K562 (cell line): ENCODE measurements around the gene USP15. TPM values are rescaled to one million over a fixed set of nuclear protein-coding genes. Genes with fewer than 3 reads are reported as not detected.

ENCODE experiments used
- ATAC-seq: fragments of 200-7000 bp; cut with Tn5 transposase; 3 replicates; pipeline ENCODE4 v1.9.1; 2020; ENCODE audit warnings: moderate library complexity
- BruUV-seq: library from RNA; stranded (reverse); fragments of 400-500 nt; replicated peaks from 2 replicates; lab custom pipeline; 2021; lab: Mats Ljungman, UMichigan
- CTCF ChIA-PET: fragments of 300-600 bp; formaldehyde crosslinking; extraction: SDS; loops from one replicate; lab custom pipeline; 2021; ENCODE audit warnings: low intra/inter-chr PET ratio; lab: Yijun Ruan, JAX
- POLR2A ChIA-PET: fragments of 300-600, 350-650 bp; sonication (Branson Sonifier 250); formaldehyde crosslinking; extraction: SDS; loops from one replicate; lab custom pipeline; 2021; ENCODE audit warnings: antibody characterized with exemption, inconsistent platforms; lab: Yijun Ruan, JAX
- DNase-seq, 4 experiments: peaks; one replicate each; pipeline versions ENCODE4 v3.0.0 to v3.0.0-alpha.2; 2011 to 2018; ENCODE audit warnings: low spot score in 3 of 4, mixed read lengths in 3 of 4; ENCODE audit errors: extremely low read depth in 1 of 4
- FAIRE-seq: peaks from 2 replicates; lab custom pipeline; 2011; peaks lifted over from hg19 to GRCh38; lab: Jason Lieb, UNC
- H2AFZ ChIP-seq: 2 replicates; pipeline ENCODE4 v1.6.0; 2011; ENCODE audit warnings: low read depth, low read length, control low read depth, inconsistent platforms
- H3K27ac ChIP-seq: fragments of 200-600 bp; 3 replicates; pipeline ENCODE4 v1.8.0; 2011; ENCODE audit warnings: low read depth, mild to moderate bottlenecking, control low read depth, inconsistent platforms, low read length, moderate library complexity, mixed read lengths; ENCODE audit errors: extremely low read depth
- H3K27me3 ChIP-seq, 2 experiments: fragments of 300-600 bp in 1 of 2; 2 replicates in 1 of 2; 3 replicates in 1 of 2; pipeline versions ENCODE4 v1.6.0 to v1.8.0; 2011; ENCODE audit warnings: inconsistent platforms in 2 of 2, low read length in 2 of 2, mild to moderate bottlenecking in 1 of 2, mixed read lengths in 1 of 2, moderate library complexity in 1 of 2; ENCODE audit not compliant: control insufficient read depth in 2 of 2, insufficient read depth in 2 of 2
- H3K36me3 ChIP-seq: fragments of 300-600 bp; 3 replicates; pipeline ENCODE4 v1.8.0; 2011; ENCODE audit warnings: mild to moderate bottlenecking, low read length, inconsistent platforms; ENCODE audit not compliant: control insufficient read depth, insufficient read depth
- H3K4me1 ChIP-seq, 2 experiments: fragments of 200-600 bp in 1 of 2; replicated peaks in 1 of 2; 2 replicates in 1 of 2; 3 replicates in 1 of 2; pipeline versions ENCODE4 v1.5.1 to v1.8.0; 2011; ENCODE audit warnings: inconsistent platforms in 2 of 2, low read length in 2 of 2, mild to moderate bottlenecking in 1 of 2, mixed read lengths in 1 of 2, moderate library complexity in 1 of 2; ENCODE audit not compliant: control insufficient read depth in 2 of 2, insufficient read depth in 2 of 2
- H3K4me2 ChIP-seq: 2 replicates; pipeline ENCODE4 v1.6.1; 2011; ENCODE audit warnings: low read length, control low read depth, inconsistent platforms, mixed read lengths; ENCODE audit not compliant: insufficient read depth
- H3K4me3 ChIP-seq: fragments of 200-600 bp; sonication (generic), shearing (Covaris generic); 2 replicates; pipeline ENCODE4 v1.5.1; 2016; ENCODE audit warnings: control low read depth, inconsistent platforms
- H3K79me2 ChIP-seq: fragments of 200-600 bp; 3 replicates; pipeline ENCODE4 v1.8.0; 2011; ENCODE audit warnings: low read length, inconsistent platforms; ENCODE audit not compliant: control insufficient read depth, insufficient read depth
- H3K9ac ChIP-seq, 2 experiments: 2 replicates each; pipeline versions ENCODE4 v1.6.0 to v1.6.1; 2011; ENCODE audit warnings: low read depth in 2 of 2, low read length in 2 of 2, control low read depth in 1 of 2, inconsistent platforms in 1 of 2, mild to moderate bottlenecking in 1 of 2, mixed read lengths in 1 of 2; ENCODE audit not compliant: insufficient read depth in 1 of 2
- H3K9me1 ChIP-seq: one replicate; pipeline ENCODE4 v1.6.0; 2011; ENCODE audit warnings: inconsistent platforms, mild to moderate bottlenecking, low read length, moderate library complexity; ENCODE audit not compliant: control insufficient read depth, insufficient read depth
- H3K9me3 ChIP-seq: replicated peaks from 2 replicates; pipeline ENCODE4 v1.5.1; 2011; ENCODE audit warnings: low read depth, low read length, inconsistent platforms; ENCODE audit not compliant: control insufficient read depth, insufficient read depth
- H4K20me1 ChIP-seq: replicated peaks from 2 replicates; pipeline ENCODE4 v1.6.1; 2011; ENCODE audit warnings: low read length, inconsistent platforms, mixed read lengths; ENCODE audit not compliant: control insufficient read depth, insufficient read depth
- KDM1A ChIP-seq, 2 experiments: fragments of 450-650 bp; IDR thresholded peaks; 2 replicates each; pipeline ENCODE4 v1.6.1; 2016; ENCODE audit warnings: mild to moderate bottlenecking in 2 of 2
- KDM4B ChIP-seq, 2 experiments: fragments of 450-650 bp in 1 of 2; sonication (generic) in 1 of 2; IDR thresholded peaks; 2 replicates each; pipeline ENCODE4 v1.6.1; 2016 to 2017; ENCODE audit warnings: borderline replicate concordance in 2 of 2, antibody characterized with exemption in 1 of 2, low read depth in 1 of 2, mild to moderate bottlenecking in 1 of 2
- PHTF2 ChIP-seq: fragments of 250-450 bp; sonication (Bioruptor Pico); IDR thresholded peaks from 2 replicates; pipeline ENCODE4 v1.5.0; 2021; ENCODE audit warnings: mild to moderate bottlenecking
- POLR3A ChIP-seq: IDR thresholded peaks from 2 replicates; pipeline ENCODE4 v1.6.1; 2011; ENCODE audit warnings: borderline replicate concordance, mild to moderate bottlenecking, moderate library complexity; ENCODE audit not compliant: insufficient read length, insufficient read depth; ENCODE audit errors: extremely low read depth
- THAP12 ChIP-seq: fragments of 250-450 bp; sonication (Bioruptor Pico); IDR thresholded peaks from 2 replicates; pipeline ENCODE4 v1.9.0; 2021; ENCODE audit warnings: mild to moderate bottlenecking, inconsistent platforms
- YY1 ChIP-seq, 3 experiments: IDR thresholded peaks; 2 replicates each; pipeline ENCODE4 v1.6.1; 2011; ENCODE audit warnings: low read length in 2 of 3, mild to moderate bottlenecking in 2 of 3, moderate library complexity in 2 of 3, borderline replicate concordance in 1 of 3, control low read depth in 1 of 3, low read depth in 1 of 3; ENCODE audit not compliant: insufficient read depth in 3 of 3, insufficient replicate concordance in 2 of 3, control insufficient read depth in 1 of 3, insufficient read length in 1 of 3; ENCODE audit errors: extremely low read depth in 1 of 3
- ZBTB1 ChIP-seq: sonication (generic); formaldehyde crosslinking; IDR thresholded peaks from 2 replicates; pipeline ENCODE4 v1.8.1; 2023; ENCODE audit warnings: missing genetic modification reagents, low read depth, mild to moderate bottlenecking, borderline replicate concordance
- ZEB2 ChIP-seq: fragments of 450-650 bp; IDR thresholded peaks from 2 replicates; pipeline ENCODE4 v1.6.1; 2016
- ZNF644 ChIP-seq: fragments of 200-800 bp; sonication (Bioruptor generic); IDR thresholded peaks from 2 replicates; pipeline ENCODE4 v1.6.1; 2016; ENCODE audit warnings: low read depth, missing genetic modification characterization, missing compliant biosample characterization
- ZSCAN32 ChIP-seq: fragments of 450-650 bp; formaldehyde crosslinking; IDR thresholded peaks from 2 replicates; pipeline ENCODE4 v1.4.0; 2020; ENCODE audit warnings: mild to moderate bottlenecking, moderate library complexity
- WGBS: fragments of 100-300 bp; shearing (Covaris generic); methylation state at CpG from one replicate; pipeline ENCODE4 v1.1.6; 2016; ENCODE audit warnings: low coverage, mixed read lengths; ENCODE audit not compliant: insufficient coverage; ENCODE audit errors: missing lambda C conversion rate; 5-methylcytosine and 5-hydroxymethylcytosine counted together
- in situ Hi-C: fragments of 300-500 bp; cut with MboI; formaldehyde crosslinking; loops from 4 replicates; pipeline ENCODE4 v1.15.0; 2018; ENCODE audit warnings: inconsistent platforms, mixed read lengths
- intact Hi-C: fragments of 100-400 bp; cut with micrococcal nuclease; formaldehyde crosslinking; loops from 2 replicates; pipeline ENCODE4 v1.14.2; 2022
- polyA plus RNA-seq, 8 experiments: library from polyadenylated mRNA; depleted of rRNA in 4 of 8; stranded (reverse) in 5 of 8; unstranded in 3 of 8; fragments of >200 nt; fragmentation: Nextera tagmentation in 2 of 8; fragmentation: Illumina TruSeq in 1 of 8; extraction: Ambion mirVana in 2 of 8; extraction: Trizol in 1 of 8; gene quantifications; 2 replicates each; pipeline versions ENCODE4 v1.2.1 to v1.2.3, GENCODE V29; 2011 to 2014; ENCODE audit warnings: inconsistent platforms in 1 of 8, missing spikeins in 1 of 8
- total RNA-seq, 7 experiments: library from RNA; depleted of rRNA in 6 of 7; stranded (reverse); fragments of >200 nt in 6 of 7; fragmentation: Illumina TruSeq in 2 of 7; extraction: Trizol in 2 of 7; gene quantifications; 2 replicates each; pipeline versions ENCODE4 v1.2.1 to v1.2.3, GENCODE V29; 2011 to 2021; ENCODE audit warnings: low replicate concordance in 1 of 7
- TF ChIP-seq, protein P1 (sequence below), 3 experiments: fragments of 200-800 bp in 1 of 3; fragments of 250-450 bp in 1 of 3; fragments of 450-650 bp in 1 of 3; sonication (Bioruptor Pico) in 1 of 3; sonication (Bioruptor generic) in 1 of 3; formaldehyde crosslinking in 1 of 3; IDR thresholded peaks; 2 replicates each; pipeline versions ENCODE4 v1.6.1 to v1.8.0; 2016 to 2022; ENCODE audit warnings: mild to moderate bottlenecking in 2 of 3, missing genetic modification characterization in 2 of 3, missing compliant biosample characterization in 1 of 3, moderate library complexity in 1 of 3
- TF ChIP-seq, protein P2 (sequence below), 3 experiments: IDR thresholded peaks in 2 of 3; conservative IDR thresholded peaks in 1 of 3; 2 replicates each; pipeline ENCODE4 v1.5.1; 2011 to 2012; ENCODE audit warnings: low read length in 3 of 3, mild to moderate bottlenecking in 3 of 3, control low read depth in 2 of 3, improper control_type of control experiment in 1 of 3, inconsistent platforms in 1 of 3, low read depth in 1 of 3, mixed read lengths in 1 of 3, moderate library complexity in 1 of 3; ENCODE audit not compliant: insufficient read depth in 2 of 3

Gene USP15
- total and polyA plus RNA-seq, 9 of the 15 experiments (the other 6 are each of a cell fraction or from before 2014, with no cell fraction given) = 140 to 272 (median 182) TPM

GRCh38 chr12:62259631-62259992 is 592 bp upstream of the USP15 start:
- CTCF ChIA-PET = no interaction called here
- intact Hi-C loops = no loop called here
- peak; percentile 62 for FAIRE-seq
- TF ChIP-seq, protein P1, sequence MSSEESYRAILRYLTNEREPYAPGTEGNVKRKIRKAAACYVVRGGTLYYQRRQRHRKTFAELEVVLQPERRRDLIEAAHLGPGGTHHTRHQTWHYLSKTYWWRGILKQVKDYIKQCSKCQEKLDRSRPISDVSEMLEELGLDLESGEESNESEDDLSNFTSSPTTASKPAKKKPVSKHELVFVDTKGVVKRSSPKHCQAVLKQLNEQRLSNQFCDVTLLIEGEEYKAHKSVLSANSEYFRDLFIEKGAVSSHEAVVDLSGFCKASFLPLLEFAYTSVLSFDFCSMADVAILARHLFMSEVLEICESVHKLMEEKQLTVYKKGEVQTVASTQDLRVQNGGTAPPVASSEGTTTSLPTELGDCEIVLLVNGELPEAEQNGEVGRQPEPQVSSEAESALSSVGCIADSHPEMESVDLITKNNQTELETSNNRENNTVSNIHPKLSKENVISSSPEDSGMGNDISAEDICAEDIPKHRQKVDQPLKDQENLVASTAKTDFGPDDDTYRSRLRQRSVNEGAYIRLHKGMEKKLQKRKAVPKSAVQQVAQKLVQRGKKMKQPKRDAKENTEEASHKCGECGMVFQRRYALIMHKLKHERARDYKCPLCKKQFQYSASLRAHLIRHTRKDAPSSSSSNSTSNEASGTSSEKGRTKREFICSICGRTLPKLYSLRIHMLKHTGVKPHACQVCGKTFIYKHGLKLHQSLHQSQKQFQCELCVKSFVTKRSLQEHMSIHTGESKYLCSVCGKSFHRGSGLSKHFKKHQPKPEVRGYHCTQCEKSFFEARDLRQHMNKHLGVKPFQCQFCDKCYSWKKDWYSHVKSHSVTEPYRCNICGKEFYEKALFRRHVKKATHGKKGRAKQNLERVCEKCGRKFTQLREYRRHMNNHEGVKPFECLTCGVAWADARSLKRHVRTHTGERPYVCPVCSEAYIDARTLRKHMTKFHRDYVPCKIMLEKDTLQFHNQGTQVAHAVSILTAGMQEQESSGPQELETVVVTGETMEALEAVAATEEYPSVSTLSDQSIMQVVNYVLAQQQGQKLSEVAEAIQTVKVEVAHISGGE (CRISPR knock-in tag; IDR thresholded peaks at IDR 0.05) = 0 out of 6 replicates have a peak, but pooled peaks of 1 of the 3 experiments have one; percentile 11
- TF ChIP-seq, protein P2, sequence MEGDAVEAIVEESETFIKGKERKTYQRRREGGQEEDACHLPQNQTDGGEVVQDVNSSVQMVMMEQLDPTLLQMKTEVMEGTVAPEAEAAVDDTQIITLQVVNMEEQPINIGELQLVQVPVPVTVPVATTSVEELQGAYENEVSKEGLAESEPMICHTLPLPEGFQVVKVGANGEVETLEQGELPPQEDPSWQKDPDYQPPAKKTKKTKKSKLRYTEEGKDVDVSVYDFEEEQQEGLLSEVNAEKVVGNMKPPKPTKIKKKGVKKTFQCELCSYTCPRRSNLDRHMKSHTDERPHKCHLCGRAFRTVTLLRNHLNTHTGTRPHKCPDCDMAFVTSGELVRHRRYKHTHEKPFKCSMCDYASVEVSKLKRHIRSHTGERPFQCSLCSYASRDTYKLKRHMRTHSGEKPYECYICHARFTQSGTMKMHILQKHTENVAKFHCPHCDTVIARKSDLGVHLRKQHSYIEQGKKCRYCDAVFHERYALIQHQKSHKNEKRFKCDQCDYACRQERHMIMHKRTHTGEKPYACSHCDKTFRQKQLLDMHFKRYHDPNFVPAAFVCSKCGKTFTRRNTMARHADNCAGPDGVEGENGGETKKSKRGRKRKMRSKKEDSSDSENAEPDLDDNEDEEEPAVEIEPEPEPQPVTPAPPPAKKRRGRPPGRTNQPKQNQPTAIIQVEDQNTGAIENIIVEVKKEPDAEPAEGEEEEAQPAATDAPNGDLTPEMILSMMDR (IDR thresholded peaks at IDR 0.05 in 2 of 3, conservative IDR thresholded peaks at IDR 0.05 in 1 of 3; ENCODE audit: insufficient read depth in 2 of 3, low read depth in 1 of 3, low read length in 3 of 3) = no peak
- TF ChIP-seq ZNF644 (0 out of 2 replicates have a peak, but pooled peaks have one; percentile 44), PHTF2 (CRISPR knock-in tag) (0 out of 2 replicates have a peak, but pooled peaks have one; percentile 60), POLR3A (no peak), YY1 (IDR thresholded peaks at IDR 0.05; ENCODE audit: borderline replicate concordance in 1 of 3, control insufficient read depth in 1 of 3, extremely low read depth in 1 of 3, insufficient read depth in 3 of 3, insufficient read length in 1 of 3, insufficient replicate concordance in 2 of 3, low read depth in 1 of 3, low read length in 2 of 3) (no peak), KDM4B (IDR thresholded peaks at IDR 0.05; ENCODE audit: borderline replicate concordance in 2 of 2, low read depth in 1 of 2) (0 out of 4 replicates have a peak, but pooled peaks of 1 of the 2 experiments have one; percentile 14), THAP12 (CRISPR knock-in tag) (no peak), KDM1A (IDR thresholded peaks at IDR 0.05) (no peak), ZEB2 (no peak), ZBTB1 (CRISPR knock-in tag) (no peak), ZSCAN32 (CRISPR knock-in tag) (no peak)

More at GRCh38 chr12:62259631-62259992, 592 bp upstream of the USP15 start:
- in situ Hi-C loops = no loop called here
- Histone ChIP-seq H3K27me3 (no peaks in the 10 kb centered on the region), H3K9me3 (no peaks in the 10 kb centered on the region), H2AFZ (peak overlapping the region; percentile 73), H4K20me1 (no peaks in the 10 kb centered on the region; the same call in none of the 2 replicates), H3K79me2 (peaks cover 85% of the 10 kb centered on the region), H3K27ac (peak overlapping the region; percentile 99), H3K4me2 (peak overlapping the region; percentile 98), H3K36me3 (peaks cover 26% of the 10 kb centered on the region), H3K4me3 (peak overlapping the region; percentile 84), H3K9ac (peak overlapping the region; percentile 96 to 97), H3K4me1 (peaks cover 9 to 10% of the 10 kb centered on the region in 2 experiments; a peak in 2 of 5 replicates), H3K9me1 (no peaks in the 10 kb centered on the region)
- ATAC-seq (peak; percentile 18), DNase-seq (no peak)
- POLR2A ChIA-PET = interaction anchor here (0.6 to 3.2 kb wide), 10 partner anchors 8 to 83 kb away, joined by 3 to 20 read pairs (median 5); no protein-coding TSS in a partner anchor
- under 1% methylated on average over 15 of the region's 15 CpGs for whole genome bisulfite sequencing
- BruUV-seq = no TSS peak
